NCI-H748 treated with DMSO at 0.1 percent for 48 hours (cell line): Measurements from ENCODE around the gene MROH7.
A peak's percentile ranks its signal among the peaks of the same experiment; 100 is the strongest.

Source experiments
- DNase-seq: peaks from one replicate; lab custom pipeline; 2025; lab: John Stamatoyannopoulos, UW

The MROH7 gene

DNA sequence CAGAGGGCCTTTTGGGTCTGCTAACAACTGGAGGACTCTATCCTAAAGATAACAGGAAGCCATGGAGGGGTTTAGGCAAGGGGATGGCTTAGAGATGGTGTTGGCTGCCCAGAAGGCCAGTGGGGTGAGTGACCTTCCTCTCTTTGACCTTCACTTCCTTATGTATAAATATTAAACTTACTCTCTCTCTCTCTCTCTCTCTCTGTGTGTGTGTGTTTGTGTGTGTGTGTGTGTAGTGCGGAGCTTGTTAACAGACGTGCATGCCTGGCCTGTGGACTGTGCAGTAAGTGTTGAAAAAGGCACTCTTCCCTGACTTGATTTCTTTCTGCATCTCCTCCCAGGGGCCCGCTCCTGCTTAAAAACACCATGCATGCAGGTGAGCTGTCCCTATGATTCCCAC is 10.0 kb downstream of the MROH7 start:
- DNase-seq = no peak

DNA sequence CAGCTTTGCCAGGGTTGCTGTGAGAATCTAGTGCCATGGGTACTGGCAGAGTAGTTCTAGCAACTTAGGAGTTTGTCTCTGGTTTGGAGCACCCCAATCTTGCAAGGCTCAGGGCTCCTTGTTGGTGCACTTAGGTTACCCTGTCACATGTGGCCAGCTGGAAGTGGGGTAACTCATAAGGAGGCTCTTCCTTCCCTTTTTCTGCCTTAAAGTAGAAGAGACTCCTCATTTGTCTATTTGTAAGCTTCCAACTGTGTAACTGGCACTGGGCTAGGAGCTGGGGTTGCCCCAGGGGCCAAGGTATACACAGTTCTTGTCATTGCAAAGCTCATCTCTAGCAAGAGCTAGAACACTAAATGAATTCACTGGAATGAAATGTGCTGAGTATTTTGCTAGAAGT is 10.6 kb downstream of the MROH7 start:
- DNase-seq = no peak

DNA sequence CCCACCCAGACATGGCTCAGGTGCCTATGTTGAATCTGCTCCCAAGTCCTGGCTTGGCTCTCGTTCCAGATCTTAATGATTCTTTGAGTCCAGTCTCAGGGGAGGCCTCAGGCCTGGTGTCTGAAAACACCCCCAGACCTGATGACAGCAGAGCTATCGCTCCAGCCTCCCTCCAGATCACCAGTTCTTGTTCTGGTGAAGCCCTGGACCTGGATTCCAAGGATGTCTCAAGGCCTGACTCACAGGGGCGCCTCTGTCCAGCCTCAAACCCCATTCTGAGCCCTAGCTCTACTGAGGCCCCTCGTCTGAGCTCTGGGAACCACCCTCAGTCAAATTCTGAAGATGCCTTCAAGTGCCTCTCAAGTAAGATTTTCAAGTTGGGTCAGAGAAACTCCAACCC is 11.4 kb downstream of the MROH7 start:
- DNase-seq = no peak

DNA sequence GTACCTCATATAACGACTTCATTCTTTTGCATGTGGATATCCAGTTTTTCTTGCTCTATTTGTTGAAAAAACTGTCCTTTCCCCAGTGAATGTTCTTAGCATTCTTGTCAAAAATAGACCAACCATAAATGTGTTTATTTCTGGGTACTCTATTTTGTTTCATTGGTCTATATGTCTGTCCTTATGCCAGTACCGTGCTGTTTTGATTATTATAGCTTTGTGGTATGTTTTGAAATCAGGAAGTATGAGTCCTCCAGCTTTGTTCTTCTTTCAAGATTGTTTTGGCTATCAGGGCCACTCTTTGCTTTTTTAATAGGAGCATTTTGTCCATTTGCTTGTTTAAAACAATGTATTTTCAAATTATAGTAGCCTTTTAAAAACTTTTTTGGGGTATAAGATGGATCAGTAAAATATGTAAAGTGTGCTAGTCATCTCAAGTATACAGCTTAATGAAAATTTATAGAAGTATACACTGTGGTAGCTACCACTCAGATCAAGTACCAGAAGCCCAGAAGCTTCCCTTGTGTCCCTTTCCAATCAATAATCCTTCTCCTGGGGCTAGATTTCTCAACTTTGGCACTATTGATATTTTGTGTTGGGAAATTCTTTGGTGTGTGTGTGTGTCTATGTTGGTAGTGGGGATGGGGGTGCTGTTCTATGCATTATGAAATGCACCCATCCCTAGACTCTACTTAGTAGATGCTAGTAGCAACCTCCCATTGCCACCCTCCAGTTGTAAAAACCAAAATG is 16.8 kb downstream of the MROH7 start:
- DNase-seq = no peak

DNA sequence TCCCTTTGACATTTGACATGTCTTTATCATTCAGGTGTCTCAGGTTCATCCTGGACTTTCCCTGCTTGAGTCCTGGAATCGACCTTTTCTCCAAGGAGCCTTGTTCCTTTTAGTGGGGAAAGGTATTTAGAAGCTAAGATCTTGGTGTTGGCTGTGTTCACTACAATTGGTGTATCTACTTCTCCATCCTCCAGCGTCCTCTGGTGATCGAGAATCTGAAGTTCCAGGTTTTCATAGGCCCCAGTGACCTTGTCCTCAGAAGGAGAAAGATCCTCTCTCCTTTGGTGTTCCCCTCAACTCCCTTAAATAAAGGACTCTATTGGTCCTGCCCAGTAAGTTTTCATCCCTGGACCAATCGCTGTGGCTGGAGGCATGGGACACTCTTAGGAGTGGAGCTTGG is 22.1 kb downstream of the MROH7 start:
- no peak for DNase-seq

DNA sequence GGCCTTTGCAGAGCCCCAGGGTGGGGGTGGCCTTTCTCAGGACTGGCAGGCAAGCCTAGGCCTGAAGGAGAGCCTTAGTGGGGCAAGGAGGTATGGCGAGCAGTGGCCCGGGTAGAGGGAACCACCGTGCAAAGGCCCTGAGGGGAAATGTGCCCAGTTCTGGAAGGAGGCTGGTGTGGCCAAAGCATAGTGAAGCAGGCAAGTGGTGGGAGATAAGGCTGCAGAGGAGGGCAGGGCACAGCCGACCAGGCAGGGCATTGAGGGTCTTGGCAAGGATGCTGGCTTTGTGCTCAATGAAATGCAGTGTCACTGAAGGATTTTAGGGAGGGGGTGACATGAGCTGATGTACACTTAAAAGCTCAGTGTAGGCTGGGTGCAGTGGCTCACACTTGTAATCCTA is 22.8 kb downstream of the MROH7 start:
- no peak for DNase-seq

DNA sequence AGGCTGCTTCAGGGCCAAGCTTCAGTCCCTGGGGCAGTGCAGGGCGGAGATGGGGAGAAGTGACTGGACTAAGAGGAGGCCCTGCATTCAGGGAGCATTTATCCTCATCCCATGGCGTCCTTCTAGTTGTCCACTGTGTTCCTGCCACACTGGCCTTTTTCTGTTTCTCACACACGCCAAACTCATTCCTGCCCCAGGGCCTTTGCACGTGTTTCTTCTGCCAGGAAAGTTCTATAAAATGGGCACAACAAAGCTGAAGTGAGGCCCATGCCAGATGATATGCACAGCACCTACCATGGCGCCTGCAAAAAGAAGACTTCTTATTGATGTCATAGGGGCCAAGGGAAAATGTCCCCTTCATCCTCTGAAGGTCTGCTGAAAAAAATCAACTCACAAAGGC is 24.3 kb downstream of the MROH7 start:
- DNase-seq = no peak

DNA sequence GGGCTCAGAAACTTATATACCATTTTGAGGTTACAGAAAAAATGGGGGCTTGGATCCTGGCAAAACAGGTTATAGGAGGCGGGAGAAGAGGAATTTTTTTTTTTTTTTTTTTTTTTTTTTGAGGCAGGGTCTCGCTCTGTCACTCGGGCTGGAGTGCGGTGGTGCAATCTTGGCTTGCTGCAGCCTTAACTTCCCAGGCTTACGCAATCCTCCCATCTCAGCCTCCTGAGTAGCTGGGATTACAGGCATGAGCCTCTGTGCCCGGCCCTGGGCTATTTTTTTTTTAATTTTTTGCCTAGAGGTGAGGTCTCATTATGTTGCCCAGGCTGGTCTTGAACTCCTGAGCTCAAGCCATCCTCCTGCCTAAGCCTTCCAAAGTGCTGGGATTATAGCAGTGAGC is 24.7 kb downstream of the MROH7 start:
- no peak for DNase-seq

DNA sequence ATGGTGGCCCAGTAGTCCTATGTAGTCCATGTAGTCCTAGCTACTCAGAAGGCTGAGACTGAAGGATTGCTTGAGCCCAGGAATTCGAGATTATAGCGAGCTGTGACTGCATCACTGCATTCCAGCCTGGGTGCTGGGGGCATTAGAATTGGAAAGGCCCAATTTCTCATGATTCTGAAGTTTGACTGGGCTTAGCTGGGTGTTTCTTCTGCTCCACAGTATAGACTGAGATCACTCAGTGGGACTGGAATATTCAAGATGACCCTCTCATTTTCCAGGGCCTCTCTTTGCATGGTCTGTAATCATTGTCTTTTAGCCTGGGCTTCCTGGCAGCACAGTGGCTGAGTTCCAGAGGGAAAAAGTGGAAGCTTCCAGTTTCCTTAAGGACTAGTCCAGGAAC is 26.2 kb downstream of the MROH7 start:
- no peak for DNase-seq

DNA sequence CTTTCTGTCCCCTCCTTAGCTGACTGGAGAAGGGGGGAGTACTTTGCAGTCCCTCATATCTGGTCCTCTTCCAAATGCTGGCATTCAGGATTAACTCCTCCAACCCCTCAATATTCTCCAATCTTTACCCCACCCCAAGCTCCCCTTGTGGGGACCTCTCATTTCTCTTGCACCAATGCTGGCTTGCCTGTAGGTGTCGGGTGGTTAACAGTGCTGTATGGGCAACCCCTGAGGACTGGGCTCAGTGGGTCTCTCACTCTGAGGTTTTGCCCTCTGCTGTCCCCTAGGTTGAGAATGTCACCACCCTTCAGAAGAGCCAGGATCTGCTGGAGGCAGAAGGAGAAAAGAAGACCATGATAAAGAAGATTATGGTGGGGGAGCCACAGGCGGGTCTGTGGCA is 27.0 kb downstream of the MROH7 start:
- no peak for DNase-seq

DNA sequence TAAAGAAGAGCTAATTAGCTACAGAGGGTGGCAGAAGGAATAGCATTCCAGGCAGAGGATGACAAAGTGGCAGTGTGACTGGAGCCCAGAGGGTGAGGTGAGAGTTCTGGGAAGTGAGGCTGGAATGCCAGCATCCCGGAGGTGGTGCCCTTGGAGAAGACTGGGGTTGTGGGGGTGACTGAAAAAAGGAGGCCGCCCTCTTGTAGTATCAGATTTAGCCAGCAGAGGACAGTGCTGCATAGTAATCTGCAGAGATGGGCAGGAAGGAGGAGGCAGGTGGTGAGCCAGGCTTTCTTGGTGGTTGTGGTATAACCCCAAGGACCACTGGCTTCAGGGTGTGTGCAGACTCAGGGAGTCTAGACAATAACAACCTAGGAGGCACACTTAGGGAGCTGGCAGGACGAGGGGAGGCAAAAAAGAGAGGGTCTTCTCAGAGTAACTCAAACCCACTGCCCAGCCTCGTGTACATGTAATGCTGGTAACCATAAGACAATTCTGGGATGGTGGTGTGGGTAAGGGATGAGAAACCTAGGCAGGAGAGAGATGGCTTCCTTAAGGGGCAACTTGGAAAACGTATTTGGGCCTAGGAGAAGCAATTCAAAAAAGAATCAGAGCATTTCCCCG is 30.5 kb downstream of the MROH7 start:
- peak; percentile 37 for DNase-seq

DNA sequence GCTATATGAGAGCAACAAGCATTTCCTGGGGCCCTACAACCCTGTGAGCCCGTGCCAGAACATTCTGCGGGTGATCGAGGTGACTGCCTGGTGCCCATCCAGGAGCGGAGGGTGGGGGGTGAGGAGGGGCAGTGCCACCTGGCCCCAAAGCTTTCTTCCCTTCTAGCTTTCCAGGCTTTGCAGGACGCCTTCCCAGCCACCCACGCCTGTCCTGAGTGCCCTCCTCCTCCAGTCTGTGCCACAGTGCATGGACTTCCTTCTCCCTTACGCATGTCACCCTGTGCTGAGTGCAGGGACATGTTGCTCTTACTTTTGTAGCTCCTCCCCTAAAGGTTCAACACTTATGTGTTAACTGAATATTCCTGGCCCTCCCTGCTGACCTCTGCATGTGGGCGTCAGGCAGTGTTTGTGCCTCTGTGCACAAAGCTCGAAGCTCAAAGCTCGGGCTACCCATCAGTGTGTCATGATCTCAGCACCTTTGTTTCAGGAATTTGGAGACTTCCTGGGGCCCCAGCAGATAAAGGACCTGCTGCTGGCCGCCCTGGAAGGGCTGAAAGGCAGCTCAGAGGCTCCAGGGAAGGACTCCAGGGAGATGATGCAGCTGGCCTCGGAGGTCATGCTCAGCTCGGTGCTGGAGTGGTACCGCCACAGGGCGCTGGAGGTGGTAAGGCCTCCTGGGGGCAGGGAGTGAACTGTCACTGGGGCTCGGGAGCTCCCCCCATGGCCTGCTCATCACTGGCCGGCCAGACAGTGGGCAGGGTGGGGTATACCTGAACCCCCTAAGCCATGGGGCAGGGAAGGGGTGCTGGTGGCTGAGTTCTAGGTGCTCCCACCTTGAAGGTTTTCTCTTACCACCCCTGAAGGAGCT is 37.4 kb downstream of the MROH7 start:
- DNase-seq = no peak

DNA sequence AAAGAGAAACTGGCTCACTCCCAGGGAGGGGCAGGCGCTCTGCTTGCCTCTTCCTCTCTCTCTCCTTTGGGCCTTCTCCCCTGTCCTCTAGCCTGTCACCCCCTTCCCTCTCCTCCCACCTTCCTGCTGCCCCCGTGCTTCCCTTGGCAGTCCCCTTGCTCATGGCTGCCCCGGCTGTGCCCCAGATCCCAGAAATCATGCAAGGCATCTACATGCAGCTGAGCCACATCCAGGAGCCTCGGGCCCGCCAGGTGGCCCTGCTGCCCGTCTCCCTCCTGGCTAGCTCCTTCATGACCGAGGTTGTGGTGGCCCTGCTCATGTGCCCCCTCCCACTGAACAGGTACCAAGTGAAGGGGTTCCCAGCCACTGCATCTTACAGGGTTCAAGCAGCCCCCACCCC is 38.1 kb downstream of the MROH7 start:
- DNase-seq = no peak

DNA sequence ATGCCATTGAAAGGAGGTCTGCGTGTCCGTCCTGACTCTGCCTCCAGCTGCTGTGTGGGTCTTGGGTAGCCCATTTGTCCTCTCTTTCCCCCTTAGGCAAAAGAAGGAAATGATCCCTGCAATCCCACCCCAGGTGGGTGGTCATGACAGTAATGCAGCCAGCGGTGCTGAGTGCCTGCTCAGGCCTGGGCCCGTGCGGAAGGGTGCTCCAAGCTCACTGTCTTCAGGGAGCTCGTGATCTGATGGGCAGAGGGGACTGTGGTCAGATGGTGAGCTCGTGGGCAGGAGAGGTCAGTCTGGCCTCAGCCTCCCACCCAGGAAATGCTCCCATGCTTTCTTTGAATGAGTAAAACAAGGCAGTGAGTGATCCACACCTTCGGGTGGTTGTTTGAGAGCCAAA is 38.8 kb downstream of the MROH7 start:
- DNase-seq = no peak

DNA sequence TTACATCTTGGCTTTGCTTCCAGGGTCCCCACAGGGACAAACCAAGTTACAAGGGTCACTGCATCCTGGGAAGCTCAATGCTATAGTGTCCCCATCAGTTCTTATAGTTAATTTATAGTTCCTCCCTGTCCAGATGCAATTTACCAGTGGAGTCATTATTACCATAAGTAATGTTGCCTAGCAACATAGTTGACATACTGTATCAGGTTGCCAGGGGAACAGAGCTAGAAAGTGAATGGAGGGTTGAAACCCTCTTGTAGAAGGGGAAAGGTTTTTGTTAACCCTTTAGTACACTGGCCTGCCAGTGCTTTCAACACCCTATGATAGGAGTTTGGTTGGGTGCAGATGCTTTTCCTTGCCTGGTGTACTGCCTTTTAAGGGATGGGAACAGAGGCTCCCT is 39.8 kb downstream of the MROH7 start:
- peak; percentile 74 for DNase-seq

DNA sequence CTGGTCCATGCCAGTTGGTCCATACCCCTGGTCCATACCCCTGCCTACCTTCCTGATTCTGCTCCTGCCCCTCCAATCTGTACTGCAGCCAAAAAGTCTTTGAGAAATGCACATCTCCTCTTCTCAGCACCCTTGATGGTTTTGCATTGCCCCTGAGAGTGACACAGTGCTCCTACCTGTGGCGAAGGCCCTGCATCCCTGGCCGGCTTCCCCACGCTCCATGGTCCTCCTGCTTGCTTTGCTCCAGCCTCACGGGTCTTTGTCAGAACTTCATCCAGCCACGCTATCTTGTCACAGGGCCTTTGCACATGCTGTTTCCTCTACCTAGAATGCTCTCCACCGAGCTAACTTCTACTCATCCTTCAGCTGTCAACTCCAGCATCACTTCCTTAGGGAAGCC is 41.9 kb downstream of the MROH7 start:
- no peak for DNase-seq

DNA sequence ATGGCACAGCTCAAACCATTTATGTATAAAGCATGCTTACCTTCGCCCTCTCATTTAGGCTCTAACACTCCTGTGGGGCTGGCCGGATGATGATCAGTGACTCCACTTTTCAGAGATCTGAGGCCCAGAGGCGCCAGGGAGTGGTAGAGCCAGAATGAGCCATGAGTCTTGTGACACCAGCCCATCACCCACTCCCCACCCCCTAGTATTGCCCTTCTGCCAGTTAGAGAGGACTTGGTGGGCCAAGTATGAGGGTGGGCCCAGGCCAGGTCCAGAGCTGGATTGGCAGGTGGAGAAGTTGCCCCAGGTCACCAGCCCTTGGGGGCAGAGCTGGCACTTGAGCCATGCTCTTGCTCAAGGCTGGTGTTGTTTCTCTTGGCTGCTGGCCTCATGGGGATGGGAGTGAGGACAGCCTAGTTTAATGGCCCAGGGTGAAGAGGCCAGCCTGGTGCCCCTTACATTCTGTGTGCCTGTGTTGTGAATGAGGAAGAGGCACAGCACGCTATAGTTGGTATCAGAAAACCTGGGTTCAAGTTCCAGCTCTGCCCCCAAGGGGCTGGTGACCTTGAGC is 43.8 kb downstream of the MROH7 start:
- no peak for DNase-seq

DNA sequence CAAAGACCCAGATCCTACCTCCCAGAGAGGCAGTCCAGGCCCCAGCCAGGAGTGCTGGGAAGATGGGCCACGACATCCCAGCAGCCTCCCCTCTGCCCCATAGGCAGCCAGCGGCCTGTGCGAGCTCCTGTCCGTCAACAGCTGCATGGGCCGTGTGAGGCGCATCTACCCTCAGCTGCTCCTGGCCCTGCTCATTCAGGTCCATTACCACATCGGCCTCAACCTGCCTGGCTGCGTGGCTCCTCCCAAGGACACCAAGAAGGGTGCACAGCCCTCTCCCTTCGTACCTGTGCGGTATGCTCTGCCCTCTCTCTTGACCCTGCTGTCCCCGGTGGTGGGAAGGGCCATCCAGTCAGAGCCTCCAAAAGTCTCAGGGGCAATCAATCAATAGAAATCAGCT is 44.6 kb downstream of the MROH7 start:
- DNase-seq = no peak

DNA sequence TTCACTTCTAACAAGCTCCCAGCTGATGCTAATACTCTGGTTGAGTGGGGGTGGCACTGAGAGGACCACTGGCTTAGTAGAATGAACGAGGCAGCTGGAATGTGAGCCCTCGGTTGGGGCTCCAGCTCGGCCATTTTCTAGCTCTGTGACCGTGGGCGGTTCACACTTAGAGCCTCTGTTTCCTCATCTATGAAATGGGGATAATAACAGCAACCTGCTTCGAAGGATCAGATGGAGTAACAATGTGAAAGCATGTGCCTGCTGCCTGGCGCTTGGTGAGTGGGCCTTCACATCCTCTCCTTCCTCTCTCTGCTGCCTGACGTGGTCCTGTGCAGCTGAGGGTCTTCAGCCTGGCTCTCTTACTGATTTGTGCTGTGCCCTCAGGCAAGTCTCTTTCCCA is 53.2 kb downstream of the MROH7 start:
- no peak for DNase-seq

DNA sequence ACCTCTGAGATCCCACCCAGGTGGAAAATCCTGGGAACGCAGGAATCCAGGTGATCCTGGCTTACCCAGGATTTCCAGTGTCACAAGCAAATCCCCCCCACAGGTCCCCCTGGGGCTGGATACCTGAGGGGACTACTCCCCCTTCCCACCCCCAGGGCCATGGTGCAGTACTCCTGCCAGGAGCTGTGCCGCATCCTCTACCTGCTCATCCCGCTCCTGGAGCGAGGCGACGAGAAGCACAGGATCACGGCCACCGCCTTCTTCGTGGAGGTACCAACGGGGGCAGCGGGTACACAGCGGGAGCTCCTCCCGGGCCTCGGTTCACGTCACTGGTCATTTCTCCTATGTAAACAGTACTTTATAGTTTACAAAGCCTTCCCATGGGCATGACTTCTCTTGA is 53.6 kb downstream of the MROH7 start:
- DNase-seq = no peak

DNA sequence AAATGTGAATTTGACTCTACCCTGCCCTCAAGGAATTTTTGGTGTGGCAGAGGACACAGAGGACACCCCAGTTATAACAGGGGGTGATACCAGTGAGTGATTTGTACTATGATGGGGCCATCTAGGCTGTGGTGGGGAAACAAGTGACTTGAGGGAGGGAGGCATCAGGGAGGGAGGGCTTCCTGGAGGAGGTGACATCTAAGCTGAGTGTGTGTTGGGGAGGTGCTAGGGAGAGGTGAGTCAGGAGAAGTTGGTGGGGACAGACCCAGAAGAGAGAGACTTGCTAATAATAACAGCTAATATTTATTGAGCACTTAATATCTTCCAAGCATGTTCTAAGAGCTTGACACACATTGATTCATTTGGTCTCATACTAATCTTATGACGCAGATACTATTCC is 54.2 kb downstream of the MROH7 start:
- DNase-seq = no peak

DNA sequence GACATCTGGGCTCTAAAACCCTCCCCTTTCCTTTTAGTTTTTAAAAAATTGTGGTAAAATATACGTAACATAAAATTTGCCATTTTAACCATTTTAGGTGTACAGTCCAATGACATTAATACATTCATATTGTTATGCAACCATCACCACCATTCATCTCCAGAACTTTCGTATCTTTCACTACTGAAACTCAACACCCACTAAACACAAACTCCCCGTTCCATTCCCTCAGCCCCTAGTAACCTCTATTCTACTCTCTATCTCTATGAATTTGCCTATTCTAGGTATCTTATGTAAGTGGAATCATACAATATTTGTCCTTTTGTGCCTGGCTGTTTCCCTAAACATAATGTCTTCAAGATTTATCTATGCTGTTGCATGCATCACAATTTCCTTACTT is 54.7 kb downstream of the MROH7 start:
- no peak for DNase-seq

DNA sequence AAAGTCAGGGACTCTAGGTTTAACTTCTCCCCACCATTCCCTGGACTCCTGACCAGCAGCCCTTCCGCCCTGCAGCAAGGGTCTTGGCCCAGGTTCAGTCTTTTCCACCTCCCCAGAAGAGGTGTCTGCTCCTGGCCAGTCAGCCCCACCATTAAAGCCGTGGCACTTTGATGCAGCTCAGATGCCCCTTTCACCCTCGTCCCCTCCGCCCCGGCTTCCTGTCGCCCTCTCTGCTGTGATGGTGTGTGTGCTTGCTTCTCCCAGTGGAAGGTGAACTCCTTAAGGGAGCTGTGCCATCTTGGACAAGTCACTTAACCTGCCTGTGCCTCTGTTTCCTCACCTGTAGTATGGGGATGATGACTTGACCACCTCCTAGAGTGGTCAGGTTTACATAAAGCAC is 56.3 kb downstream of the MROH7 start:
- DNase-seq = no peak
